HG02623 (cell line): ENCODE data around the gene EMX2.
"Not testable (repeated sequence)": the region's sequence is repeated elsewhere in the genome, so short reads cannot be mapped to it uniquely, and the experiment has no call there.

Experiments used
- ATAC-seq: cut with Tn5 transposase; IDR thresholded peaks from one replicate; pipeline ENCODE4 v1.9.1; 2021; ENCODE audit warnings: moderate library complexity; ENCODE audit not compliant: unreplicated experiment

The EMX2 gene

GRCh38 chr10:117554241-117554814, 11.8 kb downstream of the EMX2 start:
- no peak for ATAC-seq

GRCh38 chr10:117555017-117555416, 12.5 kb downstream of the EMX2 start:
- no peak for ATAC-seq

GRCh38 chr10:117555863-117556262, 13.3 kb downstream of the EMX2 start:
- no peak for ATAC-seq

- no peak for ATAC-seq
Observed at GRCh38 chr10:117556356-117556755, 13.8 kb downstream of the EMX2 start.

GRCh38 chr10:117559712-117560111, 17.2 kb downstream of the EMX2 start:
- no peak for ATAC-seq

- no peak for ATAC-seq
Observed at GRCh38 chr10:117560942-117561341, 18.4 kb downstream of the EMX2 start.

GRCh38 chr10:117562220-117562619, 19.7 kb downstream of the EMX2 start:
- ATAC-seq: no peak

- no peak for ATAC-seq
Observed at GRCh38 chr10:117562896-117563737, 20.6 kb downstream of the EMX2 start.

- no peak for ATAC-seq
Observed at GRCh38 chr10:117563780-117564179, 21.2 kb downstream of the EMX2 start.

GRCh38 chr10:117565068-117565467, 22.5 kb downstream of the EMX2 start:
- ATAC-seq: no peak

GRCh38 chr10:117568334-117568733, 25.8 kb downstream of the EMX2 start:
- no peak for ATAC-seq

- no peak for ATAC-seq
Observed at GRCh38 chr10:117569610-117570390, 27.3 kb downstream of the EMX2 start.

GRCh38 chr10:117570880-117571279, 28.3 kb downstream of the EMX2 start:
- no peak for ATAC-seq

GRCh38 chr10:117574498-117575146, 32.1 kb downstream of the EMX2 start:
- ATAC-seq: no peak

- ATAC-seq: no peak
Observed at GRCh38 chr10:117578490-117578889, 35.9 kb downstream of the EMX2 start.

- no peak for ATAC-seq
Observed at GRCh38 chr10:117578999-117579590, 36.5 kb downstream of the EMX2 start.

GRCh38 chr10:117581961-117582360, 39.4 kb downstream of the EMX2 start:
- no peak for ATAC-seq

GRCh38 chr10:117584831-117585230, 42.3 kb downstream of the EMX2 start:
- not testable (repeated sequence) for ATAC-seq

GRCh38 chr10:117587036-117587435, 44.5 kb downstream of the EMX2 start:
- no peak for ATAC-seq

- ATAC-seq: no peak
Observed at GRCh38 chr10:117590101-117590875, 47.7 kb downstream of the EMX2 start.
